Dedifferentiated amniotic fluid mesenchymal stem cell (primary cell): ENCODE results near the gene CHKB.

Experiments used
- DNase-seq: peaks from one replicate; pipeline ENCODE4 v3.0.0-alpha.2; 2016; ENCODE audit errors: extremely low spot score

Gene CHKB

GRCh38 chr22:50530580-50530876, 52.1 kb downstream of the CHKB start:
- no peak for DNase-seq

DNA sequence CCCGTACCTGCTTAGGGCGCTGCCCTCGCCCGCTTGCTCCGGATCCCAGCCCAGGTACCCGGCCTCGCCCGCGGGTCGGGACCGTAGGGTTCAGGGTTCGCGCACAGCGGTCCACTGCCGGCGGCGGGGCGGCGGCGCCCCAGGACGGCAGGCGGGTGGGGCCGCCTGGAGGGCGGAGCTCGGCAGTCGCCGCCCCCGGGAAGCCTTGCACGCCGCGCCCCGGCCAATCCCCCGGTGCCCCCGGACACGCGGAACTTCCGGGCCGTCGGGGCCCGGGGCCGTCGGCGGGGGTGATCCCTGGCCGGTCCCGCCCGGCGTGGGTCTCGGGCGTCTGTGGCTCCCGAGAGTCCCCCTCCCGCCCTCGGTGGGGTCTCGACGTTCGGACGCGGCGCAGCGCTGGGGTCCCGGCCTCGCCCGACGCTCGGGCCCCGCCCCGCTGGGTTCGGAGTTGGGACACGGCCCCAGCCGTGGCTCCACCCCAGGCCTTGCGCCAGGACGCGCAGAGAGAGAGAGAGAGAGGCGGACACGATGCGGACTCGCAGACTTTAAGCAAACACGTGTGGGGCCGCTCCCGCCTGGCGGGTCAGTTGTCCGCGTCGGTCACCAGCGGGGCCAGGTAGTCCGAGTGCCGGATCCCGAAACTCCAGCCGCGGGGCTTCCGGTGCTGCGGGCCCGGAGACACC, 52.6 kb downstream of the CHKB start, which contains the start of gene TYMP:
TSS of gene TYMP (minus strand) at position 116 of the 683 bp plus-strand sequence. CDS start 303 bp downstream, outside the sequence.
- no peak for DNase-seq

DNA sequence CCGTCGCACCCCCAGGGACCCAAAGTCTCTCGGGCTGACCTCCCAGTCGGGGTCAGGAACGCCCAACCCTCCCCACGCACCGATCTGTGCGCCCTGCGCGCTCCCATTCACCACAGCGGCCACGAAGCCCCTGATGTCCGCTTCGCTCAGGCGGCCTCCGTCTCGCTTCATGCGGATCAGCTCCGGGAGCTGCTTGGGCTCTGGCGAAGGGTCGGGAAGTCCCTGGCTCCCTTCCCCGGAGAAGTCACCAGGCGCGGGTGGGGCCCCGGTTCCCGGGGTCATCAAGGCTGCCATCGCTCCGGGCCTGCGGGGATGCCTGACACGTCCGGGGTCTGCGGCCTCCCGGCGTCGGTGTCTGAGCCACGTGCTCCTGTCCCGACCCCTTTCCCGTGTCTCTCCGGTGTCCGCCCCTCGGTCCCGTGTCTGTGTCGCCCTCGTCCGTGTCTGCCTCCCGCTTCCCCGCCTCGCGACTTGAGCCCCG, 53.2 kb downstream of the CHKB start:
- no peak for DNase-seq
